HG03025 (cell line): ENCODE measurements around the gene RHOBTB3.

ENCODE experiments used
- ATAC-seq: cut with Tn5 transposase; IDR thresholded peaks from one replicate; pipeline ENCODE4 v1.9.1; 2021; ENCODE audit warnings: mild to moderate bottlenecking, moderate library complexity; ENCODE audit not compliant: unreplicated experiment, low FRiP score

Gene RHOBTB3

DNA sequence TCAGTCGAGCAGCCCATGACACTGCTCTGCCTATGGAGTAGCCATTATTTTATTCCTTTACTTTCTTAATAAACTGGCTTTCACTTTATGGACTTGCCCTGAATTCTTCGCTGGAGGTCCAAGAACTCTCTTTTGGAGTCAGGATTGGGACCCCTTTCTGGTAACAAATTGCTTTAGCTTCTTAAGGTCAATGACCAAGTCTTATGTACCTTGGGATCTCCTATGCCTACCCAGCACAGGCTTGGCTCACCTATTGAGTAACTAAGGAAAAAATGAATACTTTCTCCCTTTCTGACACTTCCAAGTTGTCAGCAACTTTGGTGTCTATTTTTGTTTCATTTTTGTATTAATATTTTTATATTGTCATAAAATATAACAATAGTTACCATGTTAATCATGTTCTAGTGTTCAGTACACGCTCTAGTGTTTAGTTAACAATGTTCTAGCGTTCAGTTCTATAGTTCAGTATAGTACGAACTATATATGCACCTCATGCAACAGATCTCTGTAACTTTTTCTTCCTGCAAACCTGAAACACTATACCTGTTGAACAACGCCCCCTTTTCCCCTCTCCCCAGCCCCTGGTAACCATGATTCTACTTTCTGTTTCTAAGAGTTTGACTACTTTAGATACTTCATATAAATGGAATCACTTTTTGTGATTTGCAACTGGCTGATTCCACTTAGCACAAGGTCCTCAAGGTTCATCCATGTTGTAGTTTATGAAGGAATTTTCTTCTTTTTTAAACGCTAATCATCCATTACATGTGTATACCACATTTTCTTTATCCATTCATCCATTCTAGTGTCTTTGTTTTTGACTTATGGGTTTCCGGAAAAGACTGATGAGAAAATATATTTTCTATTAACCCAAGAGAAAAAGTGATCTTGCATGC is 1.8 kb upstream of the RHOBTB3 start:
- ATAC-seq = no peak

DNA sequence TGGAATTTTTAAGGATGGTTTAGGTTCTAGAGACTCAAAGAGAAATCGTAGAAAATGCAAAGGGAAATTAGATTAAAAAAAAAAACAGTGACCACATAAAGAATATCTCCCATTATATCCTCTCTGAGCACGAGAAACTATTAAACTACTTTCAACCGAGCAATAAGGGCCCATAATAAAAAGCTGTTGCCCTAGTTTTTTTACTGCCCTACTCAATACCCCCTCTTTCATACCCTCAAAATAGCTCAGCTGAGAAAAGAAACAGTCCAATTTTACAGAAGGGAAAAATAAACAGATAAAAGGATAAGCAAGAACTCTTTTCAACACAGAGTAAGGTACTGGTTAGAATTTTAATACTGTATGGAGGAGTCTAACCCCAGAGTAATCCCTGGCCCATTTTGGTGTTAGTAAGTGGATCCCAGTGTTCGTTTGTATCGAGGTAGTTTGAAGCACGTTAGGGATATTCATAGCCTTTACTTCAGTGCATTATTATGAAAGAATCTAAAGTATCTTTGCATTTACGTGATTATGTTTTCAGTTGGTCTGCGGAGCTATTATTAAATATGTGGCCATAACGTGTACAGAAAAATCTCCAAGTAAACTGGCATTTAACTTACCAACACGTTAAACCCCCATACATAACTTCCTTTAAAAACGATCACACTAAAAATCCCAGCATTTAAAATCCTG is 980 bp upstream of the RHOBTB3 start:
- ATAC-seq = no peak

DNA sequence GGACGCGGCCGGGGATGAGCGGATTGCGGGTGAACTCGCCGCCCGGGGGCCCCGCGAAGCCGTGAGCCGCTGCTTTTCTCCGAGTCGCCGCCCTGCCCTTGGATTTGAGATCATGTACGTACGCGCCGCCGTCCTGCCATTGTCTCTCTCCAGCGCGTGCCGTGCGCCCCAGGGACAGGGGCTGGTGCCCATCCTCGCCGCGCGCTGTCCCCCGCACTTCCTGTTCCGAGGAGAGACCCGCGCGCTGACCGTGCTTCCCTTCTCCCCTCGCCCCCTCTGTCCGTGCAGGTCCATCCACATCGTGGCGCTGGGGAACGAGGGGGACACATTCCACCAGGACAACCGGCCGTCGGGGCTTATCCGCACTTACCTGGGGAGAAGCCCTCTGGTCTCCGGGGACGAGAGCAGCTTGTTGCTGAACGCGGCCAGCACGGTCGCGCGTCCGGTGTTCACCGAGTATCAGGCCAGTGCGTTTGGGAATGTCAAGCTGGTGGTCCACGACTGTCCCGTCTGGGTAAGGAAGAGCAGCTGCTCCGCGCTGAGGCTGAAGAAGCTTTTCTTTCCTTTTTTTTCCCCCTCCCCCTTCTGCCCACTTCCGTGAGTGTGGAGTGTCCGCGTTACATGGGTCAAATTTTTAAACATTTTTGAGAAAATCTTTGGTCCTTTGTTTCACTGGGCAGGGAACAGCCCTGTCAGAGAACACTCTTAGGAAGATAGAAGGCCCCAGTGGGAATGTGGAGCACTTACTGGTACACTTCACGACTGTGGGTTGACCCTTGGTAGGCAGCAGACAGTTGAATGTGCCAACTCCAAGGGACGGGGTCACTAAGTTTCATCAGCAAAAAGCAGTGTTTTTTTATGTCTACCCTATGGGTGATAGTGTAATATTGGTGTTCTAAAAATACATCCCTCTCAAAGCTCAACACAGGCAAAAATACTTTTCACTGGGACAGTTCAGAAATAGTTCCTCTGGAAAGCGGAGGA is 727 bp downstream of the RHOBTB3 start:
- ATAC-seq = no peak

DNA sequence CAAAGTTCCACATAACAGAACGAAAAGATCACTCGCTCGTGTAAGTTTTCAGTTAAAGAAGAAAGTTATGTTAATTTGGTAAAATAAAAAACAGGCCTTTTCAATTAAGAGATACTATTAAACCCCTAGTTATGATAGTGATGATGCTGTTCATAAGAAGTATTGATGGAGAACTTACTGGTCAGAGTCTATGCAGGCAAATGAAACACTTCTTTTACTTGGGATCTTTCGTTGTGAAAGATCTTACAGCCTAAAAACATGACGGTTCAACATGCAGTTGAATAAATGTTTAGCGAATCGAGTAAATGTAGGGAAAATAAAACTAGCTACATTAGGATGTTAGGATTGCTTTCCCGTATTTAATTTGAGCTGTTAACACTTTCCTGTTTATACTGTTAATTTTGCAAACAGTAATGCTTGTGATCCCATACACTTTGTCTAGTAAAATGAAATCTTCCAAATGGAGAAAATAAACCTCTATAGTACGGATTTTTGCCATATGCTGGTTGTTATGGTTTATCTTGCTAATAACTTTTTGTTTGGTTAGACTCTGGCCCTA is 2.0 kb downstream of the RHOBTB3 start:
- ATAC-seq = no peak

DNA sequence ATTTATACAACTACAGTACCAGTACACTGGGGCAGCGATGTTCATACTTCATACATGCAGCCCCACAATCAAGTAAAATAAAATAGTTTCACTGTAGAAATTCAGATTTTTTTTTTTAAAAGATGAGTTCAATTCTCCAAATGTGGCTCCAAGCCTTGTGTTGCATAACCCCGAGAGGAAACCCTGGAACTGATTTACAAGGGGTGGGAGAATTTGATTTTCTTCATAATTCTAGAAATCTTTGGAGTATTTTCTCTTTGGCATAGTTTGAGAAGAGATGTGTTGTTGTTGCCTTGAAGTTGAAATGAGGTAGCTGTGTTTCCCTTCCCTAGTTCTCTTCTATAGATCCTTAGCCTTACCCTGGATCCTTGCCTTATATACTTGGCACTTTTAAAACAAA is 3.1 kb downstream of the RHOBTB3 start:
- ATAC-seq = no peak

DNA sequence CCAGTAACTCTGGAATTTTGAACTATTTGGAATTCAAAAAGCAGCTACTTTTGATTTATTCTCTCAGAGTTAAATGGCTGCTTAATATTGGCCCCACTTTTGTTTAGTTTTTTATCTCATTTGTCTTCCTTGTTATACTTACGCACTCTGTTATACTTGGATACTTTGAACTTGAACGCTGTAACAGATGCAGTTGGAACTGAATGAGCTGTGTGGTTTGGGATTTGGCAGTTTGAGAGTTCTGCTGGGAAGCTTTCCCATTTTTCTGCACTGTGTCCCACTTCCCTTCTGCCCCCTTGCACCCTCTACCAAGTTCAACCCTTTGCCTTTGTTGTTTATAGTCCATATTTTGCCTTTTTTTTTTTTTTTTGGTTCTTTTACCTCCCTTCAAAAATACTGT is 3.8 kb downstream of the RHOBTB3 start:
- ATAC-seq = no peak

DNA sequence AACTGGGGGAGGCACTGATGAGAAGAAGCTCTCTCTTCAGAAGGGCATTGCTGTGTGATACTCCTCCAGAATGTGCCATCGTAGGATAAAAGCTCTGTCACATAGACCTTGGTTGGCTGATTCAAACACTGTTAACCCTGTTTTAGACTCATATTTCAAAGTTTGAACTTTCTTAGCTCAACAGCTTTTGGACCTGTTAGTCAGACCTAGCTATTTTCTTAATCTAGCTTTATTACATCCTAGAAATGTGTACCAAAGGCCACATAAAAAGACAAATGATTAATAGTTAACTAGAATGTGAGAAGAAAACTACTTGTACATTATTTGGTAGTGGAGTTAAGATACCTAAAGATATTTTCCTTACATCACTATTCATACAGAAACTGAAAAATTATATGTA is 4.3 kb downstream of the RHOBTB3 start:
- no peak for ATAC-seq

DNA sequence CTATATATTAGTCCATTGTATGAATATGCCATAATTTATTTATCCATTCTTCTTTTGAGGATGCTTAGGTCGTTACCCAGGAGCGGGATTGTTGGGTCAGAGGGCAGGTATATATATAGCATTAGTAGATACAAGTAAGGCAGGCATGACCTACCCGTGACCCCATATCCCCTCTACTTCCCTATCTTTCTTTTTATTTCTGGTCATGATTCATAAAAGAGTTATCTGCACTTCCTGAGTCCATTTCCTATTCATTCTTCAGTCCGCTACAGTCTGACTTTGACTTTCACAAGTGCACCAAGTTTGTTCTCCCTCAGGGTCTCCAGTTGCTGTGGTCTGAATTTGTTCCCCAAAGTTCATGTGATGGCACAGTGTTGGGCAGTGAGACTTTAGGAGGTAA is 6.9 kb downstream of the RHOBTB3 start:
- no peak for ATAC-seq

DNA sequence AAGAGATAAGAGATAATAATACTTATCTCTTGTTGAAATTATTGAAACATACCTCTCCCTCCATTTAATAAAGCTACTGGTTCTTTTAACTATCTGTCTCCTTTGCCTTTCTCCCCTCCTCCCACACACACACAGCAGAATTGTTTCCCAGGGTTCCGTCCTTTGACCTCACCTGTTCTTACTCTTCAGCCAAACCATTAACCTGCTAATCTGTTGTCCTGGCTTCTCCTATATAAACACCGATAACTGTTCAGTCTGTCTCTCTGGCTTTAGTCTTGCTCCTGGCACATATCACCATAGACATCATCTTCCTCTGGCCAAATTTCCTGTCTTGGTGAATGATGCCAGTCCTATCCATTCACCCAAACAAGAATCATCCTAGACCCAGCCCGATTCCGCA is 7.7 kb downstream of the RHOBTB3 start:
- ATAC-seq = no peak

DNA sequence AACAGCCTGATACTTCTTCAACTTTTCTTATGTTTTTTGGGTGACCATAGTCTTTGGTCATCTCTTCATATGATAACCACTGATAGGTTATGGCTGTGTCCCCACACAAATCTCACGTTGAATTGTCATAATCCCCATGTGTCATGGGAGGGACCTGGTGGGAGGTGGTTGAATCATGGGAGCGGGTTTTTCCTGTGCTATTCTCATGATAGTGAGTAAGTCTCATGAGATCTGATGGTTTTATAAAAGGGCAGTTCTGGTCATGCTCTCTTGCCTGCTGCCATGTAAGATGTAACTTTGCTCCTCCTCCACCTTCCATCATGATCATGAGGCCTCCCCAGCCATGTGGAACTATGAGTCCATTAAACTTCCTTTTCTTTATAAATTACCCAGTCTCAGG is 8.7 kb downstream of the RHOBTB3 start:
- no peak for ATAC-seq

DNA sequence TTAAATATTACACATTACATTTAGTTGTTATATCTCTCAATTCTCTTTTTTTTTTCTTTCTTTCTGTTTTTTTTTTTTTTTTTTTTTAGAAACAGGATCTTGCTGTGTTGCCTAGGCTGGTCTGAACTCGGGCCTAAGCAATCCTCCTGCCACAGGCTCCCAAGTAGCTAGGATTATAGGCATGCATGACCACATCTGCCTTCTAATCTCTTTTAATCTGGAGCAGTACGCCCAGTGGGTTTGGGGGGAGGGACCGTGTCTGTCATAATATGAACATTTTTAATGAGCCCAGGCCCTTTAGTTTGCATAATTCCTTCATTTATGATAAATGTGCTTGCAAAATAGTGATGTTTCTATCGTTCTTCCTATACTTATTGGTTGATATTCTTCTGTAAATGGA is 10.3 kb downstream of the RHOBTB3 start:
- no peak for ATAC-seq

DNA sequence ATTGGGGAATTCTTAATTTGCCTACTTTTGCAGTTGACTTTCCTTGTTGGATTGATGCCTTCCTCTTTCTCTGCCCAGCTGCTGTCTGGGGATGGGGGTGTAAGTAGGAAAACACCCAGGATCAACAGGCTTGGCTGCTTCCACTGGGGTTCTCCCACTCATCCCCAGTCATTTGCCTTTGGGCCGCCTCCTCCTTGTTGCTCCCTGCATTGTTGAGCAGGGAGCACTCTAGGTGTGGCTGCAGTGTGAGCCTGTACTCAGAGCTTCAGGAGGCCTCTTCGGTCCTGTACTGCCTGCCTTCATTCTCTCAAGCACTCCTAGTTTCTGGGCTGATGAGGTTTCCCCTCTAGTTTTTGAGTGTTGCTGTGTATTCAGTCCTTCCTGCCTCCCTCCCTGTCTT is 12.1 kb downstream of the RHOBTB3 start:
- ATAC-seq = no peak

DNA sequence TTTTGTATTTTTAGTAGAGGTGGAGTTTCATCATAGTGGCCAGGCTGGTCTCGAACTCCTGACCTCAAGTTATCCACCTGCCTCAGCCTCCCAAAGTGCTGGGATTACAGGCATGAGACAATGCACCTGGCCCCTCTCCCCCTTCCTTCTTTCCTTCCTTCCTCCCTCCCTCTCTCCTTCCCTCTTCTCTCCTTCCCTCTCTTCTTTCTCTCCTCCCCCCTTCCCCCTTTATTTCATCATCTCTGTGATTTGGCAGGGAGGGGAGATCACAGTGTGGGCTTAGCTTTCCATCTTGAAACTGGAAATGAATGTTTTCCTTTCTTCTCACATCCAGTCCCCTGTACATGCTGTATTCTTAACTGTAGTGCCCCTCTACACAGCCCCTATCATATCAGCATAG is 12.7 kb downstream of the RHOBTB3 start:
- ATAC-seq = no peak

DNA sequence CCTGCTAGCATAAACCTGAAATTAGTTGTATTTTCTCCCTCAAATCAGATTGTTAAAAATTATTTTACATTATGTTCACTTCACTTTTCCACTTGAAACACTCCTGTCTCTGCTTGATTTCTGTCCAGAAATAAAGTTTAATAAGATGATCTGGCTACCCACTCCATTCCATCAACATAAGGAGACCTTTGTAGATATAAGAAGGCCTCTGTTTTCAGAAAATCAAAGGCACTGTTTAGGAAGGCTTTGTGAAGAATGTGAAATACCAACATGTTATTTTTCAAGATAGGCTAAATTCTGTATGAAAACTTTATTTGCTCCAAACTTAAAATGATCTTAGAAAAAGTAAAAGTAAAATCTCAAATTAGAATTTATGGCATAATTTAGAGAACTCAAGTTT is 15.1 kb downstream of the RHOBTB3 start:
- no peak for ATAC-seq

DNA sequence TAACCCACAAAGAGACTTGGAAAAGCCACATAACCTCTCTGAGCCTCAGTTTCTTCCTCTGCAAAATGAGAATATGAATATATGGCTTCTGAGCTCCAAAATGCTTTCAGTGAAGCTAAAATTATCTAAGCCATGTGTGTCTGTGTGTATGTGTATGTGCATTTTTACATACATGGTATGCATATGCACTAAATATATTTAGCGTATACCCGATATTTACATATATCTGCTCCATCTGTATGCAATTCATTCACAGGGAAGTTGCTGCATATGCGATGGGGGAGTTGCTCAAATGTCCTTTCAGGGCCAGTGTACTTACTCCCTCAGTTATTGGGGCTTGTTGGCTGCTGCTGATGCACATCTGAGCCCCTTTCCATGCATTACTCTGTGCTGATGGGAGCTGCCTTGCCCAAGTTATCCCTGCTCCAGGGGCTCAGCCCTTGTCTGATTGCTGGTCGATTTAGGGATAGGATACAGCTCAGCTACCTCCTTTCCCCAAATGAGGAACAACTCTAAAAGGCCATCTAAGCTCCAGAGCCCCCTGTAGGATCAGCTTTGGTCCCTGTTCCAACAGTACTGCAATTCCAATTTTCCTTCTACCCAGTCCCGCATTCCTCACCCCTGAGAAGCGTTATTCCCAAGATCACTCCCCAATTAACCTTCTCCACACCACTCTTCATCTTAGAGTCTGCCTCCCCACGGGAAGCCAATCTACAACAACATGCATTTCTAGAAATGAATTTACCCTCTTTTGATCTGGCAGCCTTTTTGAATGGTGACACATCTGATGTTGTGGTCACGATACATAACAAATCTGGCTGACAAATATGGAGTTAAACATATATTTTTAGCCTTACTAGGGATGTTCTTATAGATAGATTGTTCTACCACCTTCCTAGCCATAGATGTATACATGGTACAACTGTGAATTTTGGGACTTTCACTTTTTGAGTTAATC is 15.9 kb downstream of the RHOBTB3 start:
- no peak for ATAC-seq

DNA sequence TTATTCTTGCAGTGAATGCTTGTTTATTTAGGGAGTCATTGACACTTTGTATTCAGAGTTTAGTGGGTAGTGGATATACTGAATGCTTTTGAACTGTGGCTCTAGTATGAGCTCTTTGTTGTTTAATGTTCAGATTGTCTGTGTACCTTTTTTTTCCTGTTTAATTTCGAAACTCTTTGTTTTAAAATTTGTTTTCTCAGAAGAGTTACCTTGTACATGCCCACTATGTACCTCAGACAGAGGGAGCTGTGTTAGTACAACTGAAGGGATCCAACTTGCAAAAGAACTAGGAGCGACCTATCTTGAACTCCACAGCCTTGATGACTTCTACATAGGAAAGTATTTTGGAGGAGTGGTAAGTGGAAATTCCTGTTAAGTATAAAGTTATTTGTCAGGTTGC is 17.0 kb downstream of the RHOBTB3 start:
- ATAC-seq = no peak

DNA sequence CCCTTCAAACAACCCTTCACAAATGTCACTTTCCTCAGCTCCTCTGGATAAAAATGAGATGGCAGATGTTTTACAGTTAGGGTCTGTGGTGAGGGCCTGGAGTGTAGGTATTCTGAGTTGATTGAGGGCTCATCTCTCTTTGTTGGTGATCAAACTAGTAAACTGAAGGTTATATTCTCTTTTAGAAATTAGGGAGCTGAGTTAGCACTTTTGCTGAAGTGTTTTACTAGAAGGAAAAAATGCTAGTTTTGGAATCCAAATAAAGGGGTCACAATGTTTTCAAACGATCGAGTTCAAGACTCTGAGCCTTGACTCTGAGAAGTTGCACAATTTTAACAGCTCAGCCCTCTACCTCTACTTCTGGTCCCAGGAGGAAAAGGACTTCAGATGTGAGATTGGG is 23.4 kb downstream of the RHOBTB3 start:
- ATAC-seq = no peak

DNA sequence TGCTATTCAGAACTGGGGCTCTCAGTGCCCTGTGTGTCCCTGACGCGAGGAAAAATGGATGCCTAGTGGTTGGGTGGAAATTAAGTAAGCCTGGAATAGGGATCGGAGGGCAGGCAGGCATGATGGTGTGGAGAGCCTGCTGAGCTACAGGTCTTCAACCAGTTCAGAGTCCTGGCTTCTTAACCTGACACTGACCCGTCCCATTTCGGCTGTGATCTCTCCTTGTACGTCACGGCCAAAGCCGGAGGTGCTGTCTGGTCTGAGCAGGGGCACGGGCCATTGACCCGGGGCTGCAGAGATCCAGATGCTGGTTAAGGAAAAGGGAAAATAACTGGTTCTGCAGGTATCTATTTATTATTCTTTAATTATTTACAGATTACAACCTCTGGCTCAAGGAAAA is 27.9 kb downstream of the RHOBTB3 start:
- ATAC-seq = no peak

DNA sequence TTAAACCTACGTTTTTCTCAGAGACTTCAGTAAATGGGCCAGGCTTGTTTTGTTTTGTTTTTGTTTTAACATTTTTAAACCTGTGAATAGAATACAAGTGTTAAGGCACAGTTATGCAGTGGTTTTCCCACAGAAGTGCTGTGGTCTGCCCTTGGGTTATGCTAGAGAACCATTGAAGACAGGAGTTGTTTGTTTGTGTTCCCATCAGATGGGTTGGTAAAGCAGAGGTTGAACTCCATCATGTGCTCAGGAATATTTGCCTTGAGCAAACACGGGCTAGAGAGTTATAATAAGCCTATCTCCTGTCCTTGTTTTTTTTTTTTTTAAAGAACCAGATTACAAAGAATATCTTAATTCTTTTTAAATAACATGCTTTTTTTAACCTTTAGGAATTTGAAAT is 28.5 kb downstream of the RHOBTB3 start:
- ATAC-seq = no peak
